ENCODE results near the gene MRPL10. TPM values are rescaled to one million over a fixed set of nuclear protein-coding genes. Genes with fewer than 3 reads are reported as not detected.
"Not testable (repeated sequence)": the region's sequence is repeated elsewhere in the genome, so short reads cannot be mapped to it uniquely, and the experiment has no call there.

The MRPL10 gene
- total RNA-seq, 1 experiment from 2014 or later = 50.3 TPM

DNA sequence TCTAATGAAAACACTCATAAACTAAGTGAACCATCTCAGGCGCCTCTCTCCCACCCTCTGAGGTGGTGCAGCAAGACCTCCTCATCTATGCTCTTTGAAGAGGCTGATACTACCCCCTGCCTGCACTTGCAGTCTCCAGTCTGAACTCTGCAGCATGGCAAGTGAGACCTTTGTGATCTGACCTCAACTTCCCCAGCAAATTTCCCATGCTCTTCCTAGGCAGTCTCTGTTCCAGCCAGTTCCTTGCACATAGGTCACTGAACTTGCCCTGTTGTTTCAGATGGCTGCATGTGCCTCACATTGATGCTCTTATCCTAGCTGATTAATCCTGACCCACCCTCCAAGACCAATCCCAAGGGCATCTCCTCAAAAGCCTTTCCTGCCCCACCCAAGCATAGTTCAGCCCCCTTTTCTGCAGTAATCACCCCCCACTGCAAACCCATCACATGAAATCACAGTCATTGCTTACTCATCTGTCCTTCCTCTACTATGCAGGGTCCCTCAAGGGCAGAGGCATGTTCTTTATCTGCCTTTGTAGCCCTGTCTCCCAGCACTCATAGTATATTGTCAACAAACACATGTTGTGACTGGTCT, 56.3 kb downstream of the MRPL10 start:
- Histone ChIP-seq H3K9me2 (replicated peaks; ENCODE audit: insufficient read depth, low read length) (no peaks in the 10 kb centered on the region), H3K9me3 (ENCODE audit: low read length) (no peaks in the 10 kb centered on the region), H3K4me2 (ENCODE audit: low read depth, low read length, poor library complexity, severe bottlenecking) (no peak overlapping the region), H2AFZ (ENCODE audit: low read length) (no peak overlapping the region), H3K27ac (ENCODE audit: low read length) (no peak overlapping the region), H4K20me1 (ENCODE audit: insufficient read depth, low read depth, low read length) (no peaks in the 10 kb centered on the region), H3K9ac (ENCODE audit: low read length) (no peak overlapping the region), H3K27me3 (ENCODE audit: low read length) (no peaks in the 10 kb centered on the region), H3K36me3 (ENCODE audit: insufficient read depth, low read length) (no peaks in the 10 kb centered on the region), H3K4me3 (ENCODE audit: low read length) (no peak overlapping the region), H3K79me2 (ENCODE audit: low read length) (no peaks in the 10 kb centered on the region), H3K4me1 (ENCODE audit: low read length) (no peaks in the 10 kb centered on the region)
- DNase-seq = no peak

DNA sequence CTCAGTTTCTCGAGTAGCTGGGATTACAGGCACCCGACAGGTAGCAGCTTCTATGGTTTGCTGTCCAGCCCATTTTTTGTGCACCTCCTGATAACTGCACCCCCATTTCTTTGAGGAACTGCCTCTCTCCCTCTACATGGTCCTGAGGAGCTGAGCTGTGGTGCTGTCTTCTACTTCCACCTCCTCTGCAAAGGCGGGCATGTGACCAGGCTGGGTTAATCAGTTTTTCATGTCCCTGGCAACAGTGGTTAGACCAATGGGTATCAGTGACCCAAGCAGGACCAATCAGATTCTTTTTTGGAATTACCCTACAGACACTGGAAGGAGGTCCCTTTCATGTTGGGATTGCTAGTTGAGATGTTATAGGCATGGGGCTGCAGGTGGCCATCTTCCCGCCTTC, 57.0 kb downstream of the MRPL10 start:
- no peaks in the 10 kb centered on the region for H3K9me2 ChIP-seq (replicated peaks; ENCODE audit: insufficient read depth, low read length)
- no peak overlapping the region for H3K4me2 ChIP-seq (ENCODE audit: low read depth, low read length, poor library complexity, severe bottlenecking)
- no peaks in the 10 kb centered on the region for H3K4me1 ChIP-seq (ENCODE audit: low read length)
- no peaks in the 10 kb centered on the region for H4K20me1 ChIP-seq (ENCODE audit: insufficient read depth, low read depth, low read length)
- no peak overlapping the region for H2AFZ ChIP-seq (ENCODE audit: low read length)
- H3K4me3 ChIP-seq (ENCODE audit: low read length) = no peak overlapping the region
- DNase-seq = no peak
- no peaks in the 10 kb centered on the region for H3K79me2 ChIP-seq (ENCODE audit: low read length)
- H3K27ac ChIP-seq (ENCODE audit: low read length) = no peak overlapping the region
- no peaks in the 10 kb centered on the region for H3K27me3 ChIP-seq (ENCODE audit: low read length)
- no peak overlapping the region for H3K9ac ChIP-seq (ENCODE audit: low read length)
- no peaks in the 10 kb centered on the region for H3K9me3 ChIP-seq (ENCODE audit: low read length)
- no peaks in the 10 kb centered on the region for H3K36me3 ChIP-seq (ENCODE audit: insufficient read depth, low read length)

DNA sequence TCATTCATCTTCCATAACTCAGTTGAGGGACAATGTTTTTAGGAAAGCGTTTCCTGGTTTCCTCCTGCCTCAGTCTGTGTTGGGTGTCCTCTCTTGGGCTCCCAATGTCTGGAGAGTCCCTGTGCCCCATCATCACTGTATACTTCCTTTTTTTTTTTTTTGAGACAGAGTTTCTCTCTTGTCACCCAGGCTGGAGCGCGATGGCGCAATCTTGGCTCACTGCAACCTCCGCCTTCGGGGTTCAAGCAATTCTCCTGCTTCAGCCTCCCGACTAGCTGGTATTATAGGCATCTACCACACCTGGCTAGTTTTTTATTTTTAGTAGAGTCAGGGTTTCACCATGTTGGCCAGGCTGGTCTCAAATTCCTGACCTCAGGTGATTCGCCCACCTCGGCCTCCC, 57.7 kb downstream of the MRPL10 start:
- H4K20me1 ChIP-seq (ENCODE audit: insufficient read depth, low read depth, low read length); H3K4me2 ChIP-seq (ENCODE audit: low read depth, low read length, poor library complexity, severe bottlenecking); H2AFZ ChIP-seq (ENCODE audit: low read length); H3K9me3 ChIP-seq (ENCODE audit: low read length); H3K27ac ChIP-seq (ENCODE audit: low read length); H3K36me3 ChIP-seq (ENCODE audit: insufficient read depth, low read length); H3K79me2 ChIP-seq (ENCODE audit: low read length); H3K4me1 ChIP-seq (ENCODE audit: low read length); H3K9me2 ChIP-seq (replicated peaks; ENCODE audit: insufficient read depth, low read length); H3K9ac ChIP-seq (ENCODE audit: low read length); H3K27me3 ChIP-seq (ENCODE audit: low read length); H3K4me3 ChIP-seq (ENCODE audit: low read length); DNase-seq: not testable (repeated sequence)

Other genes with a start within 250 kb of the MRPL10 start
- 152 and 184 TPM in 2 replicates for gene KPNB1, start 181.6 kb downstream of the MRPL10 start, total RNA-seq (2014; rRNA removed; shearing (Covaris generic); ENCODE audit: low replicate concordance)
- gene TBKBP1, start 137.4 kb downstream of the MRPL10 start, total RNA-seq (2014; rRNA removed; shearing (Covaris generic); ENCODE audit: low replicate concordance) = 0.25 and 0.56 TPM in 2 replicates
- gene TBX21, start 98.3 kb downstream of the MRPL10 start, total RNA-seq (2014; rRNA removed; shearing (Covaris generic); ENCODE audit: low replicate concordance) = not detected in 2 replicates
- gene OSBPL7, start 9.7 kb downstream of the MRPL10 start, total RNA-seq (2014; rRNA removed; shearing (Covaris generic); ENCODE audit: low replicate concordance) = 11.1 and 21.9 TPM in 2 replicates
- 2.8 TPM in 1 of 2 replicates, not detected in the other for gene LRRC46, start 129 bp upstream of the MRPL10 start, total RNA-seq (2014; rRNA removed; shearing (Covaris generic); ENCODE audit: low replicate concordance)
- 37.7 and 63.5 TPM in 2 replicates for gene SCRN2, start 9.7 kb upstream of the MRPL10 start, total RNA-seq (2014; rRNA removed; shearing (Covaris generic); ENCODE audit: low replicate concordance)
- 0.04 TPM in 1 of 2 replicates, not detected in the other for gene SP6, start 19.6 kb upstream of the MRPL10 start, total RNA-seq (2014; rRNA removed; shearing (Covaris generic); ENCODE audit: low replicate concordance)
- 3.6 and 4.4 TPM in 2 replicates for gene SP2, start 64.7 kb upstream of the MRPL10 start, total RNA-seq (2014; rRNA removed; shearing (Covaris generic); ENCODE audit: low replicate concordance)
- 26.8 and 32.0 TPM in 2 replicates for gene PNPO, start 110.0 kb upstream of the MRPL10 start, total RNA-seq (2014; rRNA removed; shearing (Covaris generic); ENCODE audit: low replicate concordance)
- gene PRR15L, start 126.3 kb upstream of the MRPL10 start, total RNA-seq (2014; rRNA removed; shearing (Covaris generic); ENCODE audit: low replicate concordance) = 0.97 and 2.7 TPM in 2 replicates
- 213 and 402 TPM in 2 replicates for gene CDK5RAP3, start 139.6 kb upstream of the MRPL10 start, total RNA-seq (2014; rRNA removed; shearing (Covaris generic); ENCODE audit: low replicate concordance)
- gene COPZ2, start 206.3 kb upstream of the MRPL10 start, total RNA-seq (2014; rRNA removed; shearing (Covaris generic); ENCODE audit: low replicate concordance) = not detected in 2 replicates
- 48.7 and 52.7 TPM in 2 replicates for gene NFE2L1, start 216.8 kb upstream of the MRPL10 start, total RNA-seq (2014; rRNA removed; shearing (Covaris generic); ENCODE audit: low replicate concordance)

All from Karpas-422 (cell line).